Choroid plexus epithelial cell (primary cell): ENCODE data around the gene XRCC4.
A peak's percentile ranks its signal among the peaks of the same experiment; 100 is the strongest.

Experiments used
- DNase-seq: peaks from one replicate; pipeline ENCODE4 v3.0.0-alpha.2; 2010; ENCODE audit warnings: low read depth
- H3K4me3 ChIP-seq: 2 replicates; pipeline ENCODE4 v1.5.1; 2011; ENCODE audit warnings: low read depth, mild to moderate bottlenecking, control low read depth, low read length, moderate library complexity
- TF ChIP-seq, protein P1 (sequence below): conservative IDR thresholded peaks from 2 replicates; pipeline ENCODE4 v1.5.1; 2011; ENCODE audit warnings: low read depth, mild to moderate bottlenecking, control low read depth, inconsistent platforms, low read length, moderate library complexity

The XRCC4 gene

DNA sequence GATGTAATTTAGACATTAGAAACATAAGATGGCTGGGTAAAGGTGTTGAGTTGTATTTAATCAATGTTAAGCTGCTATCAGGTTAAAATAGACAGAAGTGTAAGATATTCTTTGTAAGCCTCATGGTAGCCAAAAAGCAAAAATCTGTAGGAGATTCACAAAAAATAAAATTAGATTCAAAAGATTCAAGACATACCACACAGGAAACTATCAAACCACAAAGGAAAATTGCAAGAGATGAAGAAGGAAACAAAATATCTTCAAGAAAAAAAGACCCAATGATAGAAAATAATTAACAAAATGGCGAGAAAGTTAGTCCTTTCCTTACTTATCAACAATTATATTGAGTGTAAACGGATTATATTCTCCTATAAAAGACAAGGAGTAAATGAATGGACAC, 15.3 kb downstream of the XRCC4 start:
- DNase-seq = no peak
- no peak overlapping the region for H3K4me3 ChIP-seq
- TF ChIP-seq, protein P1, sequence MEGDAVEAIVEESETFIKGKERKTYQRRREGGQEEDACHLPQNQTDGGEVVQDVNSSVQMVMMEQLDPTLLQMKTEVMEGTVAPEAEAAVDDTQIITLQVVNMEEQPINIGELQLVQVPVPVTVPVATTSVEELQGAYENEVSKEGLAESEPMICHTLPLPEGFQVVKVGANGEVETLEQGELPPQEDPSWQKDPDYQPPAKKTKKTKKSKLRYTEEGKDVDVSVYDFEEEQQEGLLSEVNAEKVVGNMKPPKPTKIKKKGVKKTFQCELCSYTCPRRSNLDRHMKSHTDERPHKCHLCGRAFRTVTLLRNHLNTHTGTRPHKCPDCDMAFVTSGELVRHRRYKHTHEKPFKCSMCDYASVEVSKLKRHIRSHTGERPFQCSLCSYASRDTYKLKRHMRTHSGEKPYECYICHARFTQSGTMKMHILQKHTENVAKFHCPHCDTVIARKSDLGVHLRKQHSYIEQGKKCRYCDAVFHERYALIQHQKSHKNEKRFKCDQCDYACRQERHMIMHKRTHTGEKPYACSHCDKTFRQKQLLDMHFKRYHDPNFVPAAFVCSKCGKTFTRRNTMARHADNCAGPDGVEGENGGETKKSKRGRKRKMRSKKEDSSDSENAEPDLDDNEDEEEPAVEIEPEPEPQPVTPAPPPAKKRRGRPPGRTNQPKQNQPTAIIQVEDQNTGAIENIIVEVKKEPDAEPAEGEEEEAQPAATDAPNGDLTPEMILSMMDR = no peak

DNA sequence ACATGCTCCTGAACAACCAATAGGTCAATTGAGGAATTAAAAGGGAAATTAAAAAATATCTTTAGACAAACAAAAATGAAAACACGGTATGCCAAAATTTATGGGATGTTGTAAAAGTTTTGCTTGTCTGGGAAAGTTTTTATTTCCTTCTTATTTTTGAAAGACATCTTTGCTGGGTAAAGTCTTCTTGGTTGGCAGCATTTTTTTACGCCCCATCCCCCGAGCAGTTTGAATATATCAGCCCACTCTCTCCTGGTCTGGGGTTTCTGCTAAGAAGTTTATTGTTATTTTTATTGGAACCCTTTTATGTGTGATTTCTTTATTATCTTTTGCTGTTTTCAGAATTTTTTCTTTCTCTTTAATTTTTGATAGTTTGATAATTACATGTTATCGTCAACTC, 16.3 kb downstream of the XRCC4 start:
- TF ChIP-seq, protein P1 = no peak
- DNase-seq = no peak
- no peak overlapping the region for H3K4me3 ChIP-seq

DNA sequence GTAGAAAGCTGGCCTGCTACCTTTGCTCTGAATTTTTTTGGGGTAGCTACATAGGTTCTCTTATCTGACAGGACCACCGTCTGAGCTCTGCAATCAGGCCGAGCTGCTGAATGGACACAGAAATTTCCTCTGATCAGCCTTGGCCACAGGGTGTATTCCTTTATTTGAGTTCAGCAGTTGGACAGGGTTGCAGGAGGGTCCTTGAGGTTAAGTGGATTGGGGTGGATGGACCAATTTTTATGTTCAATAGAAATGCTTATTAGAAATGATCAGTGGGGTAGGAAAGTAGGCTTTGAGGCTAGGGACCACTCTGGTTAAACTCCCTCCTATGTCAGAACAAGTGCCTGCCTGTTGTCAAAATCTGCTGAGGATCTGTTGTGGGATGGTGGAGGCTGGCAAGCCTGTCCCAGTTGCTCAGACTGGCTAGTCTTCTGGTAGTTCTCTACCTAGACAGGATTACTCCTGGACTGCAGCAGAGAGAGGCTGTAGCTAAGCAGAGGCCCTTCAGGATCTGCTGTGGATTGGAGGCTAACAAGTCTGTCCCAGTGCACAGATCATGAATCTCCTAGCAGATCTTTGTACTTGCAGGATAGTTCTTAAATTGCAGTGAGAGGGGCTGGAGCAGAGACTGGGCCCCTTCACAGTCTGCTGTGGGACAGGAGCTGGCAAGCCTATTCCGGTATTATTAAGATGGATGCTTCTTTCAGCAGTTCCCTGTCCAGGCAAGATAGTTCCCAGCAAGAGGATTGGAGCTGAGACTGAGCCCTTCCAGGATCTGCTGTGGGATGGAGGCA, 18.0 kb downstream of the XRCC4 start:
- TF ChIP-seq, protein P1 = no peak
- H3K4me3 ChIP-seq = no peak overlapping the region
- no peak for DNase-seq

DNA sequence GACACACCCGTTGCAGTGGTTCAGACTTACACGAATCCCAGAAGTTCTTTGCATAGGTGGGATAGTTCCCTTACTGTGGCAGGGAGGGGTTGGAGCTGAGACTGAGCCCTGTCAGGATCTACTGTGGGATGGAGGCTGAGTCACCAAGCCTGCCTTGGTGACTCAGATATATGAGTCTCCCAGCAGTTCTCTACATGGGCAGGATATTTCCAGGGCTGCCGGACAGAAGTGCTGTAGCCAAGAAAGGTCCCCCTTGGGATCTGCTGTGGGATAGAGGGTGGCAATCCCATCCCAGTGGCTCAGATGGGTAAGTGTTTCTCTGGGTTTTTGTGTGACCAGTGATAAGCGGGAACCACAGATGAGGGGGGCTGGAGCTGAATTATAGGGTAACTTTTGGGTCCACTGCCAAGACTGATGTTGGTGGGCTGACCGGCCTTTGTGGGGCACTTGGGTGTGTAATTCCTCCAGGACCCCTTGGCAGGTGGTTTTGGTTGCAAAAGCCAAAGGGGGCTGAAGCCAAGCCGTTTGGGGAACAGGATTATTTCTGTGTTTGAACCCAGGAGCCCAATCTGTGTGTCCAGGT, 18.7 kb downstream of the XRCC4 start:
- DNase-seq = peak; percentile 61
- H3K4me3 ChIP-seq = no peak overlapping the region
- TF ChIP-seq, protein P1 = no peak

DNA sequence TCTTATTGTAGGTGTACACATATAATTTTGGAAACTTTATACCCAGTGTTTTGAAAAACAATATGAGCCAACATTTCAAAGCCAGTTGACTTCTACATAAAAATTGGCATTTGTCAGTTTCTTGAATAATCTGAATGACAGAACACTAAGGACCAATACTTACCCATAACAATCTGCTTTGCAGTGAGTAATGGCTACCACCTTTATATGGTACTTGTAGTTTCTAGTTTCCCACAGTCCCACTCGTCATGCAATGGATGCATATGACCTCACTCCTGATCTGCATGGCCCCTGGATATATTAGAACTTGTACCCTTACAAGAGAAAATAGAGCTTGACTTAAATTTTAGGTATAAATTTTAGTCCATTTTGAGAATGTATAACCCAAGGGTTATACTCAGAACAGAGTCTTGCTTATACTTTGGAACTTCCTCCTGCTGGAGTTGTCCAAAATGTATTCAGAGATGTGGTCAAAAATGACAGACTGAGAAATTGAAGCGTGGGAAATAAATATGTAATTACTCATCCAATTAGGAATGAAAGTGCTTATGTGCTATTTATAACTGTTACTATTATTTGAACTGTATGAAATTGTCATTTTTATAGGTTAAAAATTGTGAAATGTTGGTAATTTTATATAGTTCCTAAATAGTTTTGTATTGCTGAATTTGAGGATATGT, 19.5 kb downstream of the XRCC4 start:
- TF ChIP-seq, protein P1 = no peak
- H3K4me3 ChIP-seq = no peak overlapping the region
- peak; percentile 32 for DNase-seq

DNA sequence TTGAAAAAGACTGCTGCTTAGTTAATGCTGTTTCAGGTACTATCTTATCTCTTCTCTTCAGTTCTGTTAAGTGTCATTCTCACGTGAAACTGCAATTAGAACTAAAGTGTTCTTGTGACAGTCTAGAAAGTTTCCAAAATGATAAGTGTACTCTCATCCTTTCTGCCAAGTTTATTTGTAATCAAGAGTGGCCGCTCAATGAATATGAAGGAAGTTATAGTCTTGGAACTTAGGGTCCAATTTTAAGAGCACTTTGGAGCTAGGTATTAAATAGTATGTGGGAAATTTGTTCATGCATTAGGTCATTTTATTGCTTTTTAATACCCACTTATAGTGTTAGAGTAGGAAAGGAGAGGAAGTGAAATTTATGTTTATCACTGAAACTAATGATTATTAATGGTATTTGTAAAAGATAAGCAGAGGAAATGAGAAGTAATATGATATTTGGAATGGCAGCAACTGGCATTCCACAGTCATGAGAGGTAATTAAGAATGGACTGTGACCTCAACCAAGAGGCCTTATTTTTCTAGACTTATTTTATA, 20.4 kb downstream of the XRCC4 start:
- H3K4me3 ChIP-seq = no peak overlapping the region
- peak; percentile 68 for DNase-seq
- TF ChIP-seq, protein P1 = no peak
